ENCODE measurements around the gene FAM124A. TPM values are rescaled to one million over a fixed set of nuclear protein-coding genes. Genes with fewer than 3 reads are reported as not detected.

Gene FAM124A
- total RNA-seq, 1 experiment from 2014 or later: not detected

- H3K79me2 ChIP-seq (ENCODE audit: low read depth): no peaks in the 10 kb centered on the region
- ChIA-PET CTCF (no interaction called here), POLR2A (ENCODE audit: unreplicated experiment) (no interaction called here)
- H3K4me2 ChIP-seq: no peak overlapping the region
- H3K36me3 ChIP-seq (ENCODE audit: low read depth): no peaks in the 10 kb centered on the region
- H3K27ac ChIP-seq: no peak overlapping the region
- H4K20me1 ChIP-seq (ENCODE audit: insufficient read depth): no peaks in the 10 kb centered on the region
- DNase-seq: no peak
- no peaks in the 10 kb centered on the region for H3F3A ChIP-seq (ENCODE audit: insufficient read depth, low read depth)
- no peak for TF ChIP-seq EZH2 (IDR thresholded peaks at IDR 0.05; ENCODE audit: low read depth)
- TF ChIP-seq CTCF (conservative IDR thresholded peaks at IDR 0.05): no peak
- no peak overlapping the region for H2AFZ ChIP-seq
- H3K4me3 ChIP-seq: no peak overlapping the region
- no peaks in the 10 kb centered on the region for H3K9me2 ChIP-seq (ENCODE audit: insufficient read depth)
- H3K9me3 ChIP-seq (ENCODE audit: insufficient read depth, low read depth): no peaks in the 10 kb centered on the region
- H3K4me1 ChIP-seq (replicated peaks; ENCODE audit: insufficient read depth): no peaks in the 10 kb centered on the region
- intact Hi-C loops (cut with micrococcal nuclease; ENCODE audit: unreplicated experiment): no loop called here
- H3K27me3 ChIP-seq (ENCODE audit: insufficient read depth, low read depth): peaks cover 64% of the 10 kb centered on the region
- BruUV-seq (replicated peaks): no TSS peak
These were observed 29.9 kb upstream of the FAM124A start for GRCh38 chr13:51192348-51192747.

- POLR2A ChIA-PET (ENCODE audit: unreplicated experiment): no interaction called here
- H3K27ac ChIP-seq: no peak overlapping the region
These were observed 28.8 kb upstream of the FAM124A start for GRCh38 chr13:51193387-51193786.

GRCh38 chr13:51194942-51195341 is 27.3 kb upstream of the FAM124A start:
- Histone ChIP-seq H3K9me3 (ENCODE audit: insufficient read depth, low read depth) (no peaks in the 10 kb centered on the region), H4K20me1 (ENCODE audit: insufficient read depth) (no peaks in the 10 kb centered on the region), H3K9me2 (ENCODE audit: insufficient read depth) (no peaks in the 10 kb centered on the region), H3K79me2 (ENCODE audit: low read depth) (no peaks in the 10 kb centered on the region), H3F3A (ENCODE audit: insufficient read depth, low read depth) (no peaks in the 10 kb centered on the region), H3K4me2 (no peak overlapping the region), H3K27ac (no peak overlapping the region), H3K4me3 (no peak overlapping the region), H3K36me3 (ENCODE audit: low read depth) (no peaks in the 10 kb centered on the region), H3K4me1 (replicated peaks; ENCODE audit: insufficient read depth) (no peaks in the 10 kb centered on the region), H2AFZ (no peak overlapping the region), H3K27me3 (ENCODE audit: insufficient read depth, low read depth) (peaks cover 50% of the 10 kb centered on the region)
- ChIA-PET CTCF (no interaction called here), POLR2A (ENCODE audit: unreplicated experiment) (no interaction called here)
- DNase-seq: no peak
- intact Hi-C loops (cut with micrococcal nuclease; ENCODE audit: unreplicated experiment): no loop called here
- no TSS peak for BruUV-seq (replicated peaks)
- TF ChIP-seq CTCF (conservative IDR thresholded peaks at IDR 0.05) (no peak), EZH2 (IDR thresholded peaks at IDR 0.05; ENCODE audit: low read depth) (no peak)

More at GRCh38 chr13:51193387-51193786, 28.8 kb upstream of the FAM124A start:
- Histone ChIP-seq H3K9me2 (ENCODE audit: insufficient read depth) (no peaks in the 10 kb centered on the region), H3K4me3 (no peak overlapping the region), H3K4me2 (no peak overlapping the region), H3K36me3 (ENCODE audit: low read depth) (no peaks in the 10 kb centered on the region), H3F3A (ENCODE audit: insufficient read depth, low read depth) (no peaks in the 10 kb centered on the region), H2AFZ (no peak overlapping the region), H4K20me1 (ENCODE audit: insufficient read depth) (no peaks in the 10 kb centered on the region), H3K79me2 (ENCODE audit: low read depth) (no peaks in the 10 kb centered on the region), H3K9me3 (ENCODE audit: insufficient read depth, low read depth) (no peaks in the 10 kb centered on the region), H3K27me3 (ENCODE audit: insufficient read depth, low read depth) (peaks cover 63% of the 10 kb centered on the region), H3K4me1 (replicated peaks; ENCODE audit: insufficient read depth) (no peaks in the 10 kb centered on the region)
- BruUV-seq (replicated peaks): no TSS peak
- intact Hi-C loops (cut with micrococcal nuclease; ENCODE audit: unreplicated experiment): no loop called here
- no peak for TF ChIP-seq EZH2 (IDR thresholded peaks at IDR 0.05; ENCODE audit: low read depth)
- no peak for TF ChIP-seq CTCF (conservative IDR thresholded peaks at IDR 0.05)
- DNase-seq: no peak
- CTCF ChIA-PET: no interaction called here

Data from PC-9 (cell line).